22Rv1 (cell line): ENCODE measurements around the gene BAZ2B.

Experiments
- ZFX ChIP-seq: fragments of 450-650 bp; IDR thresholded peaks from 2 replicates; pipeline ENCODE4 v1.6.1; 2017; ENCODE audit warnings: antibody characterized with exemption, borderline replicate concordance
- TF ChIP-seq, protein P1 (sequence below): fragments of 450-650 bp; IDR thresholded peaks from 2 replicates; pipeline ENCODE4 v1.5.1; 2017; ENCODE audit warnings: mild to moderate bottlenecking

DNA sequence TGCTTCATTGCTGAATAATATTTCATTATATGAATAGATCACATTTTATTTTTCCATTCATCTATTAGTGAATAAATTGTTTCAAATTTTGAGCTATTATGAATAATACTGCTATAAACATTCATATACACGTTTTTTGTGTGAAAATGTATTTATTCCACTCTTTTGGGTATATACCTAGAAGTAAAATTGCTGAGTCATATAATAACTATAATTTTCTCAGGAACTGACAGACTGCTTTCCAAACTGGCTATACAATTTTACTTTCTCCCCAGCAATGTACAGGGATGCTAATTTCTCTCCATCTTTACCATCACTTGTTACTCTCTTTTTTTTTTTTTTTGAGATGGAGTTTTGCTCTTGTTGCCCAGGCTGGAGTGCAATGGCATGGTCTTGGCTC lies 35.5 kb upstream of the BAZ2B start:
- TF ChIP-seq, protein P1, sequence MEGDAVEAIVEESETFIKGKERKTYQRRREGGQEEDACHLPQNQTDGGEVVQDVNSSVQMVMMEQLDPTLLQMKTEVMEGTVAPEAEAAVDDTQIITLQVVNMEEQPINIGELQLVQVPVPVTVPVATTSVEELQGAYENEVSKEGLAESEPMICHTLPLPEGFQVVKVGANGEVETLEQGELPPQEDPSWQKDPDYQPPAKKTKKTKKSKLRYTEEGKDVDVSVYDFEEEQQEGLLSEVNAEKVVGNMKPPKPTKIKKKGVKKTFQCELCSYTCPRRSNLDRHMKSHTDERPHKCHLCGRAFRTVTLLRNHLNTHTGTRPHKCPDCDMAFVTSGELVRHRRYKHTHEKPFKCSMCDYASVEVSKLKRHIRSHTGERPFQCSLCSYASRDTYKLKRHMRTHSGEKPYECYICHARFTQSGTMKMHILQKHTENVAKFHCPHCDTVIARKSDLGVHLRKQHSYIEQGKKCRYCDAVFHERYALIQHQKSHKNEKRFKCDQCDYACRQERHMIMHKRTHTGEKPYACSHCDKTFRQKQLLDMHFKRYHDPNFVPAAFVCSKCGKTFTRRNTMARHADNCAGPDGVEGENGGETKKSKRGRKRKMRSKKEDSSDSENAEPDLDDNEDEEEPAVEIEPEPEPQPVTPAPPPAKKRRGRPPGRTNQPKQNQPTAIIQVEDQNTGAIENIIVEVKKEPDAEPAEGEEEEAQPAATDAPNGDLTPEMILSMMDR: no peak
- TF ChIP-seq ZFX: no peak
